H1 (cell line): ENCODE data around the gene BARX1. TPM values are rescaled to one million over a fixed set of nuclear protein-coding genes. Genes with fewer than 3 reads are reported as not detected.

Source experiments
- BCL11A ChIP-seq, 2 experiments: IDR thresholded peaks; one replicate each; pipeline ENCODE4 v1.6.1; 2011; ENCODE audit warnings: low read depth in 2 of 2, low read length in 2 of 2, mild to moderate bottlenecking in 2 of 2
- CHD1 ChIP-seq: IDR thresholded peaks from 2 replicates; pipeline ENCODE4 v1.6.1; 2012; ENCODE audit warnings: low read depth, low read length, improper control_type of control experiment
- EP300 ChIP-seq, 2 experiments: IDR thresholded peaks; 1 replicate in 1 of 2; 2 replicates in 1 of 2; pipeline ENCODE4 v1.6.1; 2011 to 2012; ENCODE audit warnings: low read depth in 2 of 2, low read length in 2 of 2, mild to moderate bottlenecking in 2 of 2, borderline replicate concordance in 1 of 2, inconsistent platforms in 1 of 2, moderate library complexity in 1 of 2
- EZH2 ChIP-seq: fragments of 200-600 bp; sonication (generic); IDR thresholded peaks from 2 replicates; pipeline ENCODE4 v1.7.1; 2012; ENCODE audit warnings: low read depth, mild to moderate bottlenecking, moderate library complexity, low read length, inconsistent platforms; ENCODE audit not compliant: severe bottlenecking
- JUN ChIP-seq: IDR thresholded peaks from 2 replicates; pipeline ENCODE4 v1.6.1; 2011; ENCODE audit warnings: low read depth, mild to moderate bottlenecking, improper control_type of control experiment, low read length
- POU5F1 ChIP-seq: IDR thresholded peaks from 2 replicates; pipeline ENCODE4 v1.6.1; 2011; ENCODE audit warnings: low read depth, mild to moderate bottlenecking, low read length, moderate library complexity
- RFX5 ChIP-seq: IDR thresholded peaks from 2 replicates; pipeline ENCODE4 v1.6.1; 2011; ENCODE audit warnings: low read depth, low read length, improper control_type of control experiment, borderline replicate concordance
- SAP30 ChIP-seq: fragments of 300-600 bp; sonication (generic); IDR thresholded peaks from 2 replicates; pipeline ENCODE4 v1.7.1; 2012; ENCODE audit warnings: low read length, moderate library complexity, mild to moderate bottlenecking, inconsistent platforms; ENCODE audit not compliant: insufficient read depth, insufficient replicate concordance
- TAF7 ChIP-seq: optimal IDR thresholded peaks from 2 replicates; pipeline ENCODE3; 2011; ENCODE audit warnings: low read depth, mild to moderate bottlenecking, inconsistent platforms, low read length, moderate library complexity, borderline replicate concordance
- polyA plus RNA-seq, 7 experiments: library from polyadenylated mRNA; depleted of rRNA in 3 of 7; stranded (reverse) in 5 of 7; unstranded in 2 of 7; fragments of >200 nt in 5 of 7; fragments of 200-250 nt in 2 of 7; gene quantifications; 1 replicate in 5 of 7; 2 replicates in 1 of 7; 4 replicates in 1 of 7; pipeline versions ENCODE4 v1.2.1 to v1.2.3, GENCODE V29; 2011 to 2013; ENCODE audit warnings: missing spikeins in 2 of 7, mixed read lengths in 2 of 7
- total RNA-seq: library from RNA; stranded (reverse); fragmentation: NEBNext Ultra II Directional; extraction: Animal tissue kit (Norgen Biotek cat#: 25700); gene quantifications from 2 replicates; pipeline ENCODE4 v1.2.1, GENCODE V29; 2021
- TF ChIP-seq, protein P1 (sequence below): fragments of 300-600 bp; sonication (generic); IDR thresholded peaks from 2 replicates; pipeline ENCODE4 v1.7.1; 2012; ENCODE audit warnings: low read length, moderate library complexity, mild to moderate bottlenecking, inconsistent platforms; ENCODE audit not compliant: insufficient replicate concordance

The BARX1 gene
- total and polyA plus RNA-seq, 2 of the 8 experiments (the other 6 are each of a cell fraction or from before 2014, with no cell fraction given), result 0.79 to 2.6 TPM

DNA sequence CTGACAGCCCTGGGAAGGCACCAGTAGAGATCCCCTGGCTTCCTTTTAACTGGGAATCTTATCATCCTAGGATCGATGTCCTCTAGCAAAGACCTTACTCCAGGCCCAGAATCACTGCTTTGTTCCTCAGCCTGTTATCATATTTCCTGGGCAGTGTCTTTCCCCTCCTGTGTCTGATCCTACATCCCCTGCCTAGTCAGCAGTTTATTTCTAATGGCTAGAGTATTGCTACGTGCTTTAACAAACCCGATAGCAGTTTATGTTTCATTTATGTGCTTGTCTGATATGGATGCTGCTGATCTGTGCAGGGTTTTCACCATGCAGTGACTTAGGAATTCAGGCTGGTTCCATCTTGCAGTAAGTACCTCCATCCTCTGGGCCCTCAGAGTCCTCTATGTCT lies 20.9 kb upstream of the BARX1 start (continued):
- TF ChIP-seq, protein P1, sequence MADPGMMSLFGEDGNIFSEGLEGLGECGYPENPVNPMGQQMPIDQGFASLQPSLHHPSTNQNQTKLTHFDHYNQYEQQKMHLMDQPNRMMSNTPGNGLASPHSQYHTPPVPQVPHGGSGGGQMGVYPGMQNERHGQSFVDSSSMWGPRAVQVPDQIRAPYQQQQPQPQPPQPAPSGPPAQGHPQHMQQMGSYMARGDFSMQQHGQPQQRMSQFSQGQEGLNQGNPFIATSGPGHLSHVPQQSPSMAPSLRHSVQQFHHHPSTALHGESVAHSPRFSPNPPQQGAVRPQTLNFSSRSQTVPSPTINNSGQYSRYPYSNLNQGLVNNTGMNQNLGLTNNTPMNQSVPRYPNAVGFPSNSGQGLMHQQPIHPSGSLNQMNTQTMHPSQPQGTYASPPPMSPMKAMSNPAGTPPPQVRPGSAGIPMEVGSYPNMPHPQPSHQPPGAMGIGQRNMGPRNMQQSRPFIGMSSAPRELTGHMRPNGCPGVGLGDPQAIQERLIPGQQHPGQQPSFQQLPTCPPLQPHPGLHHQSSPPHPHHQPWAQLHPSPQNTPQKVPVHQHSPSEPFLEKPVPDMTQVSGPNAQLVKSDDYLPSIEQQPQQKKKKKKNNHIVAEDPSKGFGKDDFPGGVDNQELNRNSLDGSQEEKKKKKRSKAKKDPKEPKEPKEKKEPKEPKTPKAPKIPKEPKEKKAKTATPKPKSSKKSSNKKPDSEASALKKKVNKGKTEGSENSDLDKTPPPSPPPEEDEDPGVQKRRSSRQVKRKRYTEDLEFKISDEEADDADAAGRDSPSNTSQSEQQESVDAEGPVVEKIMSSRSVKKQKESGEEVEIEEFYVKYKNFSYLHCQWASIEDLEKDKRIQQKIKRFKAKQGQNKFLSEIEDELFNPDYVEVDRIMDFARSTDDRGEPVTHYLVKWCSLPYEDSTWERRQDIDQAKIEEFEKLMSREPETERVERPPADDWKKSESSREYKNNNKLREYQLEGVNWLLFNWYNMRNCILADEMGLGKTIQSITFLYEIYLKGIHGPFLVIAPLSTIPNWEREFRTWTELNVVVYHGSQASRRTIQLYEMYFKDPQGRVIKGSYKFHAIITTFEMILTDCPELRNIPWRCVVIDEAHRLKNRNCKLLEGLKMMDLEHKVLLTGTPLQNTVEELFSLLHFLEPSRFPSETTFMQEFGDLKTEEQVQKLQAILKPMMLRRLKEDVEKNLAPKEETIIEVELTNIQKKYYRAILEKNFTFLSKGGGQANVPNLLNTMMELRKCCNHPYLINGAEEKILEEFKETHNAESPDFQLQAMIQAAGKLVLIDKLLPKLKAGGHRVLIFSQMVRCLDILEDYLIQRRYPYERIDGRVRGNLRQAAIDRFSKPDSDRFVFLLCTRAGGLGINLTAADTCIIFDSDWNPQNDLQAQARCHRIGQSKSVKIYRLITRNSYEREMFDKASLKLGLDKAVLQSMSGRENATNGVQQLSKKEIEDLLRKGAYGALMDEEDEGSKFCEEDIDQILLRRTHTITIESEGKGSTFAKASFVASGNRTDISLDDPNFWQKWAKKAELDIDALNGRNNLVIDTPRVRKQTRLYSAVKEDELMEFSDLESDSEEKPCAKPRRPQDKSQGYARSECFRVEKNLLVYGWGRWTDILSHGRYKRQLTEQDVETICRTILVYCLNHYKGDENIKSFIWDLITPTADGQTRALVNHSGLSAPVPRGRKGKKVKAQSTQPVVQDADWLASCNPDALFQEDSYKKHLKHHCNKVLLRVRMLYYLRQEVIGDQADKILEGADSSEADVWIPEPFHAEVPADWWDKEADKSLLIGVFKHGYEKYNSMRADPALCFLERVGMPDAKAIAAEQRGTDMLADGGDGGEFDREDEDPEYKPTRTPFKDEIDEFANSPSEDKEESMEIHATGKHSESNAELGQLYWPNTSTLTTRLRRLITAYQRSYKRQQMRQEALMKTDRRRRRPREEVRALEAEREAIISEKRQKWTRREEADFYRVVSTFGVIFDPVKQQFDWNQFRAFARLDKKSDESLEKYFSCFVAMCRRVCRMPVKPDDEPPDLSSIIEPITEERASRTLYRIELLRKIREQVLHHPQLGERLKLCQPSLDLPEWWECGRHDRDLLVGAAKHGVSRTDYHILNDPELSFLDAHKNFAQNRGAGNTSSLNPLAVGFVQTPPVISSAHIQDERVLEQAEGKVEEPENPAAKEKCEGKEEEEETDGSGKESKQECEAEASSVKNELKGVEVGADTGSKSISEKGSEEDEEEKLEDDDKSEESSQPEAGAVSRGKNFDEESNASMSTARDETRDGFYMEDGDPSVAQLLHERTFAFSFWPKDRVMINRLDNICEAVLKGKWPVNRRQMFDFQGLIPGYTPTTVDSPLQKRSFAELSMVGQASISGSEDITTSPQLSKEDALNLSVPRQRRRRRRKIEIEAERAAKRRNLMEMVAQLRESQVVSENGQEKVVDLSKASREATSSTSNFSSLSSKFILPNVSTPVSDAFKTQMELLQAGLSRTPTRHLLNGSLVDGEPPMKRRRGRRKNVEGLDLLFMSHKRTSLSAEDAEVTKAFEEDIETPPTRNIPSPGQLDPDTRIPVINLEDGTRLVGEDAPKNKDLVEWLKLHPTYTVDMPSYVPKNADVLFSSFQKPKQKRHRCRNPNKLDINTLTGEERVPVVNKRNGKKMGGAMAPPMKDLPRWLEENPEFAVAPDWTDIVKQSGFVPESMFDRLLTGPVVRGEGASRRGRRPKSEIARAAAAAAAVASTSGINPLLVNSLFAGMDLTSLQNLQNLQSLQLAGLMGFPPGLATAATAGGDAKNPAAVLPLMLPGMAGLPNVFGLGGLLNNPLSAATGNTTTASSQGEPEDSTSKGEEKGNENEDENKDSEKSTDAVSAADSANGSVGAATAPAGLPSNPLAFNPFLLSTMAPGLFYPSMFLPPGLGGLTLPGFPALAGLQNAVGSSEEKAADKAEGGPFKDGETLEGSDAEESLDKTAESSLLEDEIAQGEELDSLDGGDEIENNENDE, result no peak
- TF ChIP-seq SAP30 (no peak), EZH2 (no peak), POU5F1 (no peak), BCL11A (IDR thresholded peaks at IDR 0.05; ENCODE audit: low read depth in 2 of 2, low read length in 2 of 2) (no peak), TAF7 (no peak), EP300 (IDR thresholded peaks at IDR 0.05; ENCODE audit: borderline replicate concordance in 1 of 2, low read depth in 2 of 2, low read length in 2 of 2) (no peak), JUN (no peak), CHD1 (no peak), RFX5 (no peak)
- TF ChIP-seq, all 59 proteins: peak for 0
